Urothelium cell line (cell line): ENCODE data around the gene ARHGAP19.

Experiments
- DNase-seq: peaks from one replicate; pipeline ENCODE4 v3.0.0; 2011; ENCODE audit warnings: low spot score, mixed read lengths
- FAIRE-seq: peaks from 2 replicates; lab custom pipeline; 2011; peaks lifted over from hg19 to GRCh38; lab: Jason Lieb, UNC

ARHGAP19 gene

DNA sequence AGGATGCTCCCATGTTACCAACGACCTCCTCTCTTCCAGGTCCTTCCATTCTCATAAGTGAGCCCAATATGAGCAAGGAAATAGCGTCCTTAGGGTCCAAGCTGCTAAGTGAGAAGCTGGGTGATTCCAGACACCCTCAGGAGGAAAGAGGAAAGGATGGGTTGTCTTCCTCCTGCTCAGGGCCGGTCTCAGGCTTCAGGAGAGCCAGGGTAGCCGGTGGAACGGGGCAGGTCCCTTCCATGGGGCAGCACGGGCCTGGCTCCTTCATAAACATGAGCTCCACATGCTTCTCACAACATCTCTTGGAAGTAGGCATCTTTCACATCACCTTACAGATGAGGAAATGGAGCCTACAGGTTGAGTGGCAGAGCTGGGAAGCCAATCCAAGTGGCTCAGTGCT is 119.4 kb downstream of the ARHGAP19 start:
- FAIRE-seq (no peak), DNase-seq (no peak)
